ENCODE results near the gene MLLT6.

Gene MLLT6

DNA sequence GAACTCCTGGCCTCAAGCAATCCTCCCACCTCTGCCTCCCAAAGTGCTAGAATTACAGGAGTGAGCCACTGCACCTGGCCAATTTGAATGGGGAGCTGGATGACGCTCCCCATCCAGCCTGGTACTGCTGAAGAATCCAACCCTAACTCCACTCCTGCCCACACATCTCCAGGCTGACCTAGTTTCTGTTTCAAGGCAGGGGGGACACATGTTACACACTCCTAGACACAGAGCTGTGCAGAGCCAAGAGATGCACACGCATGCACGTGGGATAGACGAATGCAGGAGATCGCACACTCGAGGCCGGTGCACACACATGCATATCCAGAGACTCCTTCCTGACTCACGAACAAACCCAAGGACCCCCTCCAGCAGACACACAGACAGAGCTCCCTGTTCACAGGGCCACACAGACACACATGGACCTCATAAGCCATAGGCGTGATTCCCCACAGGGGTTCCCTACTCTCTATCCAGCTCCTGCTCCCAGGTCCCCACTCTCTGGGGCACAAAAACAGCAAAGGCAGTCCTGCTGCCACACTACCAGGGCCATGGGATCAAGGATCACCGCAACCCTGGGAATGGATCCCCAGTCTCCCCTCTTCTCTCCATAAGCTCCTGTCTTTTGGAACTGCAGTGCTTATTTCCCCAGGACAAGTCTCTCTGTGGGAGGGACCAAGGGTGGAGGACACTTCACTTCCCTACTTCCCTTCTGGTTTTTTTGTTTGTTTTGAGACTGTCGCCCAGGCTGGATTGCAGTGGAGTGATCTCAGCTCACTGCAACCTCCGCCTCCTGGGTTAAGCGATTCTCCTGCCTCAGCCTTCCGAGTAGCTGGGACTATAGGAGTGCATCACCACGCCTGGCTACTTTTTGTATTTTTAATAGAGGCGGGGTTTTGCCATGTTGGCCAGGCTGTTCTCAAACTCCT lies 44.7 kb upstream of the MLLT6 start:
- TF ChIP-seq, protein P1, sequence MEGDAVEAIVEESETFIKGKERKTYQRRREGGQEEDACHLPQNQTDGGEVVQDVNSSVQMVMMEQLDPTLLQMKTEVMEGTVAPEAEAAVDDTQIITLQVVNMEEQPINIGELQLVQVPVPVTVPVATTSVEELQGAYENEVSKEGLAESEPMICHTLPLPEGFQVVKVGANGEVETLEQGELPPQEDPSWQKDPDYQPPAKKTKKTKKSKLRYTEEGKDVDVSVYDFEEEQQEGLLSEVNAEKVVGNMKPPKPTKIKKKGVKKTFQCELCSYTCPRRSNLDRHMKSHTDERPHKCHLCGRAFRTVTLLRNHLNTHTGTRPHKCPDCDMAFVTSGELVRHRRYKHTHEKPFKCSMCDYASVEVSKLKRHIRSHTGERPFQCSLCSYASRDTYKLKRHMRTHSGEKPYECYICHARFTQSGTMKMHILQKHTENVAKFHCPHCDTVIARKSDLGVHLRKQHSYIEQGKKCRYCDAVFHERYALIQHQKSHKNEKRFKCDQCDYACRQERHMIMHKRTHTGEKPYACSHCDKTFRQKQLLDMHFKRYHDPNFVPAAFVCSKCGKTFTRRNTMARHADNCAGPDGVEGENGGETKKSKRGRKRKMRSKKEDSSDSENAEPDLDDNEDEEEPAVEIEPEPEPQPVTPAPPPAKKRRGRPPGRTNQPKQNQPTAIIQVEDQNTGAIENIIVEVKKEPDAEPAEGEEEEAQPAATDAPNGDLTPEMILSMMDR (IDR thresholded peaks at IDR 0.05; ENCODE audit: control insufficient read depth, insufficient read depth, low read depth, low read length, missing control alignments): no peak
- DNase-seq (ENCODE audit: low read depth): no peak
- H3K4me3 ChIP-seq (ENCODE audit: control insufficient read depth, low read depth, low read length): no peak overlapping the region

DNA sequence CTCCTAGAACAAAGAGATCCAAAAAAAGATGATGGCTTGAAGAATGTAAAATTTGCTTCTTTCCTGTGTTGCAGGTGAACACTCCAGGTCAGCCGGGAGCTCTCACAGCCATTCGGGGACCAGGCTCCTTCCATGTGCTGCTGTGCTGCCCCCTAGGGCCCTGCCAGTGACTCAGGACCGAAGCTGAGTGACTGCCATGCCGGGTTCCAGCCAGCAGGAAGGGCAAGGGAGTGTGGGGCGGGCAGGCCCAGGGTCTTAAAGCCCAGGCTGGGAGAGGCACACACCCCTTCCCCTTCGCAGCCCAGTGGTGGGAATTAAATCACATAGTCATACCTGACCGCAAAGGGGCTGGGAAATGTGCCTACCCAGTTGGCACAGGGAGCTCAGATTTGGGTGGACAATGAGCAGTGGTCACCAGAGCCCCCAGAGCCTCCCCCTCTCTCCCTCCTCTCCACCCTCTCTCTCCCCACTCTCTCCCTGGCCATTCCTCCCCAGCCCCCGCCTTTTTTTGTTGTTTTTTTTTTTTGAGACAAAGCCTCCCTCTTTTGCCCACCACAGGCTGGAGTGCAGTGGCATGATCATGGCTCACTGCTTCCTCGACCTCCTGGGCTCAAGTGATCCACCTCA lies 41.8 kb upstream of the MLLT6 start:
- no peak for DNase-seq (ENCODE audit: low read depth)
- no peak overlapping the region for H3K4me3 ChIP-seq (ENCODE audit: control insufficient read depth, low read depth, low read length)
- TF ChIP-seq, protein P1 (IDR thresholded peaks at IDR 0.05; ENCODE audit: control insufficient read depth, insufficient read depth, low read depth, low read length, missing control alignments): peak; percentile 81

DNA sequence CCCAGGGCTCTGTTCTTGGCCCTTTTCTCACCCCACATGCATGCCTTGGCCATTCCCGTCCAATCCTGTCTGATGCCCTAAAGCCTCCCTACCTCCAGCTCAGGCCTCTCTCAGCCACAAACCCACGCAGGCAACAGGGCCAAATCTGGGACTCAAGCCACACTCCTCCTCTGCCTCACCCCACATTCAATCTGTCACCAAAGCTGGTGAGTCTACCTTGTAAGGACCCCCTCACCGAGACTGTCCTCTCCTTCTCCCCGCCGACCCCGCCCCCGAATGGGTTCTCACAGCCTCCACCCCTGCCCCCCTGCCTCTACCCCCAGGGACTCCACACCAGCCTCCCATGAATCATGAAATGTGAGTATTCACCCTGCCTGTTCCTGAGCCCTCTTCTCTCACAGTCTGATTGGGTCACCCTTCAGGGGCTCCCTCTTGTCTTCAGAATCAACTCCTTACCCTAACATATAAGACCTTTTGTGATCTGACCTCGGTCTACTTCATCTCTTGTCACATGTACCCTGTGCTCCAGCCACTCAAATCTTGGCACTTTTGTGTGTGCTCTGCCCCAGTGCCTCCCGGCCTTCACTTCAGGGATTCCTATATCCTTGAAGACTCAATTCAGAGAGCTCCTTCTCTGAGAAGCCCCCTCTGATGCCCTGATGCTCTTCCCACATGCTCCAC lies 41.0 kb upstream of the MLLT6 start:
- TF ChIP-seq, protein P1 (IDR thresholded peaks at IDR 0.05; ENCODE audit: control insufficient read depth, insufficient read depth, low read depth, low read length, missing control alignments): no peak
- DNase-seq (ENCODE audit: low read depth): no peak
- H3K4me3 ChIP-seq (ENCODE audit: control insufficient read depth, low read depth, low read length): no peak overlapping the region

DNA sequence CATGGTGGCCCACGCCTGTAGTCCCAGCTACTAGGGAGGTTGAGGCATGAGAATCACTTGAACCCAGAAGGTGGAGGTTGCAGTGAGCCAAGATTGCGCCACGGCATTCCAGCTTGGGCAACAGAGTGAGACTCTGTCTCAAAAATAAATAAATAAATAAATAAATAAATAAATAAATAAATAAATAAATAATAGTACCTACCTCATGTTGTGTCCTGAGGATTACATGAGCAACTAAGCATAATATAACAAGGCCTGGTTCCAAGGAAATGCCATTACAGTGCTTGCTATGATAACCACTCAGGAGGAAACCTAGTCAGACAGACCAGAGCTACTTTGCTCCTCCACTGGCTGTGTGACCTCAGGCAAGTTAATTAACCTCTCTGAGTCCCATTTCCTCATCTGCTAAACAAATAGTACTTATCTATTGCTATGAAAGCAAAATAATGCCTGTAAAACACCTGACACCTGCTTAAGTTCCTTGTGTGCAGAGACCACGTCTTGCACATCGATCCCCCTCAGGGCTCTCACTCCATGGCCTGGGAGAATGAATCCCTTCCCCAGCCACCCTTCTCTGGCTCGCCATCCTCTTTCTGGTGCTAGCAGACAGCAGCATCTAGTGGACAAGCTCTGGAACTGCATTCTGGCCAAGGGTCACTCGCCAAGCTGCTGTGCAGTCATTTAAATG lies 37.8 kb upstream of the MLLT6 start:
- DNase-seq (ENCODE audit: low read depth): peak; percentile 8
- H3K4me3 ChIP-seq (ENCODE audit: control insufficient read depth, low read depth, low read length): no peak overlapping the region
- TF ChIP-seq, protein P1 (IDR thresholded peaks at IDR 0.05; ENCODE audit: control insufficient read depth, insufficient read depth, low read depth, low read length, missing control alignments): peak; percentile 100

DNA sequence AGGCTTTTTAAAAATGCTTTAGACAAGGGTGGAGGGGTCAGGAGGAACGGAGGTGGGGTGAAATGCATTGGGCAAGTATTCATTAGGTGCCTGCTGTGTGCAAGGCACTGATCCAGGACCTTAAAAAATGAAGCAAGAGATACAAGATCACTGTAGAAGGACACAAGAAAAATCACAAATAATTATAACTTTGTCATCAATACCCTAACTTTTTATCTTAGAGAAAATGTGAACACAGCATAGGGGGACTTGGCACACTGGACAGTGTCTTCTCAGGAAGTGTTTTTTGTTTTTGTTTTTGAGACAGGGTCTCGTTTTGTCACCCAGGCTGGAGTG lies 37.3 kb upstream of the MLLT6 start:
- H3K4me3 ChIP-seq (ENCODE audit: control insufficient read depth, low read depth, low read length): no peak overlapping the region
- TF ChIP-seq, protein P1 (IDR thresholded peaks at IDR 0.05; ENCODE audit: control insufficient read depth, insufficient read depth, low read depth, low read length, missing control alignments): no peak
- DNase-seq (ENCODE audit: low read depth): no peak

DNA sequence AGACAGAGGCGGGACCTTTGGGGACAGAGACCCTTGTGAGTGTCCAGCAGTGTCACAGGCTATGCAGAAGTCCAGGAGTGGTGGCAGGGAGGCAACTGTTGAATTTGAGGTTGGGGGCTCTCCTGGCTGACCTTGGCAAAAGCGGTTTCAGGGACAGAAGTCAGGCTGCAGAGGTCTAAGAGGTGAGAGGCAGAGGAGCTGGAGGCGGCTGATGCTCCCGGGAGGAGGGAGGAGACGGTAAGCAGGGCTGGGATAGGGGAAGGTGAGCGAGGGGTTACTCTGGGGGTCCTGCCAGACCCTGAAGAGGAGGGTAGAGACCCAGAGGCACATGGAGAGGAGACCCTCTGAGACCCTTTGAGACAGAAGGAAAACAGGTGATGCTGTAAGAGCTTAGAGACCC lies 35.6 kb upstream of the MLLT6 start:
- TF ChIP-seq, protein P1 (IDR thresholded peaks at IDR 0.05; ENCODE audit: control insufficient read depth, insufficient read depth, low read depth, low read length, missing control alignments): no peak
- no peak overlapping the region for H3K4me3 ChIP-seq (ENCODE audit: control insufficient read depth, low read depth, low read length)
- no peak for DNase-seq (ENCODE audit: low read depth)
